GM23248 (cell line): ENCODE data around the gene EHD4. TPM values are rescaled to one million over a fixed set of nuclear protein-coding genes. Genes with fewer than 3 reads are reported as not detected.

Experiments
- DNase-seq: peaks from one replicate; pipeline ENCODE4 v3.0.0-alpha.2; 2015
- H2AFZ ChIP-seq: fragments of 200-600 bp; sonication (generic); 2 replicates; pipeline ENCODE4 v1.6.1; 2016; ENCODE audit warnings: antibody characterized with exemption
- H3F3A ChIP-seq: fragments of 200-600 bp; sonication (generic); 2 replicates; pipeline ENCODE4 v1.6.1; 2016; ENCODE audit warnings: mild to moderate bottlenecking, antibody characterized with exemption, mixed run types; ENCODE audit not compliant: insufficient read depth
- H3K27ac ChIP-seq: fragments of 200-600 bp; sonication (generic); 2 replicates; pipeline ENCODE4 v1.5.1; 2016; ENCODE audit warnings: mild to moderate bottlenecking
- H3K27me3 ChIP-seq: fragments of 200-600 bp; sonication (generic); replicated peaks from 2 replicates; pipeline ENCODE4 v1.6.1; 2016; ENCODE audit warnings: mild to moderate bottlenecking; ENCODE audit not compliant: insufficient read depth
- H3K36me3 ChIP-seq: fragments of 200-600 bp; sonication (generic); 2 replicates; pipeline ENCODE4 v1.6.1; 2016; ENCODE audit warnings: low read depth, mild to moderate bottlenecking
- H3K4me1 ChIP-seq: fragments of 200-600 bp; sonication (generic); 2 replicates; pipeline ENCODE4 v1.6.1; 2016; ENCODE audit warnings: mild to moderate bottlenecking; ENCODE audit not compliant: insufficient read depth
- H3K4me2 ChIP-seq: fragments of 200-600 bp; sonication (generic); one replicate; pipeline ENCODE4 v1.6.1; 2016; ENCODE audit warnings: mild to moderate bottlenecking; ENCODE audit not compliant: unreplicated experiment
- H3K4me3 ChIP-seq: fragments of 200-600 bp; sonication (generic); 2 replicates; pipeline ENCODE4 v1.5.1; 2016; ENCODE audit warnings: mild to moderate bottlenecking
- H3K79me2 ChIP-seq: fragments of 200-600 bp; sonication (generic); 2 replicates; pipeline ENCODE4 v1.6.1; 2016; ENCODE audit warnings: mild to moderate bottlenecking; ENCODE audit not compliant: insufficient read depth
- H3K9ac ChIP-seq: fragments of 200-600 bp; sonication (generic); 2 replicates; pipeline ENCODE4 v1.6.1; 2016; ENCODE audit warnings: mild to moderate bottlenecking
- H3K9me2 ChIP-seq: fragments of 200-600 bp; sonication (generic); 2 replicates; pipeline ENCODE4 v1.6.1; 2016; ENCODE audit warnings: mixed run types, mild to moderate bottlenecking, moderate library complexity; ENCODE audit not compliant: insufficient read depth
- H3K9me3 ChIP-seq: fragments of 200-600 bp; sonication (generic); one replicate; pipeline ENCODE4 v1.6.1; 2017; ENCODE audit warnings: low read depth
- H4K20me1 ChIP-seq: fragments of 200-600 bp; sonication (generic); 2 replicates; pipeline ENCODE4 v1.6.0; 2016; ENCODE audit not compliant: insufficient read depth
- EZH2 ChIP-seq: fragments of 200-600 bp; sonication (generic); IDR thresholded peaks from 2 replicates; pipeline ENCODE4 v1.6.1; 2018; ENCODE audit warnings: antibody characterized with exemption, mild to moderate bottlenecking; ENCODE audit not compliant: insufficient read depth, poor library complexity, severe bottlenecking
- EZH2phosphoT487 ChIP-seq: fragments of 200-600 bp; sonication (generic); IDR thresholded peaks from 2 replicates; pipeline ENCODE4 v1.6.1; 2018; ENCODE audit warnings: antibody characterized with exemption, moderate library complexity, mild to moderate bottlenecking, low read depth; ENCODE audit not compliant: insufficient read depth
- WGBS, 2 experiments: methylation state at CpG; one replicate each; pipeline ENCODE4 v1.1.6; 2015 to 2017; ENCODE audit warnings: low lambda C conversion rate in 2 of 2, low coverage in 1 of 2; ENCODE audit errors: missing lambda C conversion rate in 2 of 2; 5-methylcytosine and 5-hydroxymethylcytosine counted together
- in situ Hi-C: fragments of 300-500 bp; cut with MboI; formaldehyde crosslinking; loops from 2 replicates; pipeline ENCODE4 v1.15.0; 2020
- polyA plus RNA-seq: library from polyadenylated mRNA; unstranded; fragments of >200 nt; fragmentation: Nextera tagmentation; extraction: Ambion mirVana; gene quantifications from 2 replicates; pipeline ENCODE4 v1.2.1, GENCODE V29; 2016
- total RNA-seq: library from RNA; depleted of rRNA; stranded (reverse); fragments of >200 nt; shearing (Covaris generic); gene quantifications from 2 replicates; pipeline ENCODE4 v1.2.3, GENCODE V29; 2014

The EHD4 gene
- total and polyA plus RNA-seq, 2 experiments from 2014 or later: 17.7 to 18.7 TPM

DNA sequence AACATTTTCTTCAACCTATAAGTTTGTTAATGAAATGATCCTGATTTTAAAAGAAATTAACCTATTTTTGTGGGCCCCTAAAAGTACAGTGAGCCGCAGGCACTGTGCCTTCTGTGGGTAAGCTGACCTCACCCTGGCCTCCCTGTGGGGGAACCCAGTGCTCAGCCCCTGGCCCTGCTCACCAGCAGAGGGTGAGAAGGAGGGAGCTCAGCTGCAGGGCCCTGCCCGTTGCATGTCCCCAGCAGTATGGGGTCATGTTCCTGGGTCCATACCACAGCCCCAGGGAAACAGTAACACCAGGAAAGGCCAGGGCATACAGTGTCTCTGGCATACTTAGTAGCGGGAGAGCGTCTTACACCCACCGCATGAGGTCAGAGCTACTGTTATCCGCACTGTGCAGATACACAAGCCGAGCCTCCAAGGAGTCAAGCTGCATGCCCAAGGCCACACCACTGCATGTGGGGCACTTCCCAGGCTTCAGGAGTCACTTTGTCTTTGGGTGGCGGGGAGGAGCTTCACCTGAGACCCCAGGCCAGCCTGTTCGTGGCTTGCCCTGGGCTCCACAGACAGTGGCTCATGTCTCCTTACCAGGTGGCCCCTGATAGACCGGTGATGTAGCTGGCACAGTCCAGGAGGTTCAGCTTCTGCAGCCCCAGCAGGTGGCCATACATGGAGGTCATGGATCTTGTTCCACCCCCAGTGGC, 22.6 kb upstream of the EHD4 start:
- DNase-seq: no peak
- Histone ChIP-seq H3K27ac (no peak overlapping the region), H3F3A (no peaks in the 10 kb centered on the region), H3K4me3 (no peak overlapping the region), H2AFZ (no peak overlapping the region), H3K9me2 (no peaks in the 10 kb centered on the region), H3K27me3 (no peaks in the 10 kb centered on the region), H3K79me2 (no peaks in the 10 kb centered on the region), H4K20me1 (no peaks in the 10 kb centered on the region), H3K9ac (no peak overlapping the region), H3K36me3 (no peaks in the 10 kb centered on the region), H3K9me3 (no peaks in the 10 kb centered on the region), H3K4me1 (no peaks in the 10 kb centered on the region), H3K4me2 (no peak overlapping the region)
- in situ Hi-C loops: no loop called here
- 80 to 81% methylated on average over 10 of the region's 10 CpGs for WGBS, 2 experiments
- TF ChIP-seq EZH2 (no peak), EZH2phosphoT487 (no peak)

DNA sequence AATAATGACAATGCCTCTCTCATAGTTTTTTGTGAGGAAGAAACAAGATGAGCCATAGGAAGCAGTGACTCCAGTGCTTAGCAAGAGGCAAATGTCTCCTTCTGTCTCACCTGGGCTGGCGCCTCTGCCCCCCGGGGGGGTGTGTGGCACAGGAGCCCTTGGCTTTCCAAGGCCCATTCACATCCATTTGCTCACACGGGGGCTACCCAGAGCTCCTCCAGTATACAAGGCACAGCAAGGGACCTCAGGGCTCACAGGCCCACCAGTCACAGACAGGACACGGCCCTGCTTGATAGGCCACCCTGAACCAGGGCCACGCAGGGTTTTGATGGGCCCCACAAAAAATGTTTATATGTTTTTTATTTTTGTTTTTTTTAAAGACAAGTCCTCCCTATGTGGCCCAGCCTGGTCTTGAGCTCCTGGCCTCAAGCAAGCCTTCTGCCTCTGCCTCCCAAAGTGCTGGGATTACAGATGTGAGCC, 21.9 kb upstream of the EHD4 start:
- in situ Hi-C loops: no loop called here
- no peaks in the 10 kb centered on the region for H3K79me2 ChIP-seq
- H3K36me3 ChIP-seq: no peaks in the 10 kb centered on the region
- no peaks in the 10 kb centered on the region for H4K20me1 ChIP-seq
- H3K27ac ChIP-seq: no peak overlapping the region
- no peak for DNase-seq
- no peaks in the 10 kb centered on the region for H3F3A ChIP-seq
- no peaks in the 10 kb centered on the region for H3K9me3 ChIP-seq
- no peaks in the 10 kb centered on the region for H3K4me1 ChIP-seq
- no peaks in the 10 kb centered on the region for H3K9me2 ChIP-seq
- no peaks in the 10 kb centered on the region for H3K27me3 ChIP-seq
- no peak overlapping the region for H3K9ac ChIP-seq
- H2AFZ ChIP-seq: no peak overlapping the region
- TF ChIP-seq EZH2 (no peak), EZH2phosphoT487 (no peak)
- H3K4me2 ChIP-seq: no peak overlapping the region
- WGBS, 2 experiments: 72 to 89% methylated on average over 4 to 5 of the region's 5 CpGs
- no peak overlapping the region for H3K4me3 ChIP-seq

DNA sequence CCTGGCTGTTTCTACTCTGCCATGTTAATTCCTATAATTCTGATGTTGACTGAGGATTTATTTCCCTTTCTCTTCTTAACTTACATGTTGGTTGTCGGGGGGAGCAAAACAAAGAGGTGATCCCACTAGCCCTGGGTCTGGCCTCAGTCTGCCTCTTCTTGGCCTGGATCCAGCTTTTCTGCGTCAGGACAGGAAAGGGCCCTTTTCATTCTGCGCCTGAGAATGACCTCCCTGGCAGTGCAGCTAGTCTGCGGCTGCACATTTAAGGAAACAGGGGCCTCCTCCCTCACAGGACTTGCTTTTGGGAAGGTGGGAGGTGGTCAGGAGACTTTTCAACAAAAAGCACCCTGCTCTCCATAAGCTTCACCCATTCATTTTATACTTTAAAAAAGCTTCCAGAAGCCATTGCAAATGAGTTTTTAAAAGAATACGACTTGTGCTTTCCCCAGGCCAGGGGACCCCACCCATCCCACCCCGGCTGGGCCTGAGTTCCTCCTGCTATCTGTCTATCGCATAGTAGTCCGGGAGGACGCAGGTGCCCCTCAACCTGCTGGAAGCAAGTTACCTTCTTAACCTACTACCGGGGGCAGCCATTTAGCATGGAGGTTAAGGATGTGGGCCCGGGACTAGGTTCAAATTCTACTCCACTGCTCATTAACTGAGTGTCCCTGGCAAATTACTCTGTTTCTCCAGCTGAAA, 21.3 kb upstream of the EHD4 start:
- no peak overlapping the region for H2AFZ ChIP-seq
- H3K9ac ChIP-seq: no peak overlapping the region
- WGBS, 2 experiments: 87 to 93% methylated on average over 9 to 11 of the region's 11 CpGs
- H3K9me2 ChIP-seq: no peaks in the 10 kb centered on the region
- H3K9me3 ChIP-seq: no peaks in the 10 kb centered on the region
- H3K4me1 ChIP-seq: no peaks in the 10 kb centered on the region
- no peak for TF ChIP-seq EZH2
- no peak for TF ChIP-seq EZH2phosphoT487
- H3F3A ChIP-seq: no peaks in the 10 kb centered on the region
- no peaks in the 10 kb centered on the region for H3K36me3 ChIP-seq
- H4K20me1 ChIP-seq: no peaks in the 10 kb centered on the region
- H3K79me2 ChIP-seq: no peaks in the 10 kb centered on the region
- peaks cover under 1% of the 10 kb centered on the region for H3K27me3 ChIP-seq
- no peak overlapping the region for H3K4me2 ChIP-seq
- no peak overlapping the region for H3K27ac ChIP-seq
- no peak overlapping the region for H3K4me3 ChIP-seq
- in situ Hi-C loops: no loop called here
- no peak for DNase-seq

- H3K9me3 ChIP-seq: no peaks in the 10 kb centered on the region
- H3K79me2 ChIP-seq: no peaks in the 10 kb centered on the region
- no peak overlapping the region for H2AFZ ChIP-seq
- DNase-seq: no peak
- no peak overlapping the region for H3K27ac ChIP-seq
- H3K36me3 ChIP-seq: no peaks in the 10 kb centered on the region
- TF ChIP-seq EZH2phosphoT487 (no peak), EZH2 (no peak)
- H4K20me1 ChIP-seq: no peaks in the 10 kb centered on the region
- peaks cover 5% of the 10 kb centered on the region for H3K27me3 ChIP-seq
- H3K9me2 ChIP-seq: no peaks in the 10 kb centered on the region
- no peaks in the 10 kb centered on the region for H3K4me1 ChIP-seq
- H3K9ac ChIP-seq: no peak overlapping the region
- no peak overlapping the region for H3K4me3 ChIP-seq
- no peaks in the 10 kb centered on the region for H3F3A ChIP-seq
- WGBS, 2 experiments: 70 to 74% methylated on average over 7 of the region's 7 CpGs
- in situ Hi-C loops: no loop called here
- no peak overlapping the region for H3K4me2 ChIP-seq
These were observed 20.4 kb upstream of the EHD4 start for GRCh38 chr15:41992803-41993190.
